WTC11 (cell line): Measurements from ENCODE around the gene CDH1.

Experiments
- SMAD4 ChIP-seq: sonication (generic); formaldehyde crosslinking; IDR thresholded peaks from 2 replicates; pipeline ENCODE4 v1.8.0; 2022; ENCODE audit warnings: mild to moderate bottlenecking, missing genetic modification reagents
- TF ChIP-seq, protein P1 (sequence below): fragments of 200-600 bp; IDR thresholded peaks from 2 replicates; pipeline ENCODE4 v1.8.0; 2022; ENCODE audit warnings: antibody characterized with exemption

DNA sequence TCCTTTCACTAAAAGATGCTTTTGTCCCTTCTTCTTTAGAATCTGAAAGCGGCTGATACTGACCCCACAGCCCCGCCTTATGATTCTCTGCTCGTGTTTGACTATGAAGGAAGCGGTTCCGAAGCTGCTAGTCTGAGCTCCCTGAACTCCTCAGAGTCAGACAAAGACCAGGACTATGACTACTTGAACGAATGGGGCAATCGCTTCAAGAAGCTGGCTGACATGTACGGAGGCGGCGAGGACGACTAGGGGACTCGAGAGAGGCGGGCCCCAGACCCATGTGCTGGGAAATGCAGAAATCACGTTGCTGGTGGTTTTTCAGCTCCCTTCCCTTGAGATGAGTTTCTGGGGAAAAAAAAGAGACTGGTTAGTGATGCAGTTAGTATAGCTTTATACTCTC, 96.2 kb downstream of the CDH1 start:
- TF ChIP-seq, protein P1, sequence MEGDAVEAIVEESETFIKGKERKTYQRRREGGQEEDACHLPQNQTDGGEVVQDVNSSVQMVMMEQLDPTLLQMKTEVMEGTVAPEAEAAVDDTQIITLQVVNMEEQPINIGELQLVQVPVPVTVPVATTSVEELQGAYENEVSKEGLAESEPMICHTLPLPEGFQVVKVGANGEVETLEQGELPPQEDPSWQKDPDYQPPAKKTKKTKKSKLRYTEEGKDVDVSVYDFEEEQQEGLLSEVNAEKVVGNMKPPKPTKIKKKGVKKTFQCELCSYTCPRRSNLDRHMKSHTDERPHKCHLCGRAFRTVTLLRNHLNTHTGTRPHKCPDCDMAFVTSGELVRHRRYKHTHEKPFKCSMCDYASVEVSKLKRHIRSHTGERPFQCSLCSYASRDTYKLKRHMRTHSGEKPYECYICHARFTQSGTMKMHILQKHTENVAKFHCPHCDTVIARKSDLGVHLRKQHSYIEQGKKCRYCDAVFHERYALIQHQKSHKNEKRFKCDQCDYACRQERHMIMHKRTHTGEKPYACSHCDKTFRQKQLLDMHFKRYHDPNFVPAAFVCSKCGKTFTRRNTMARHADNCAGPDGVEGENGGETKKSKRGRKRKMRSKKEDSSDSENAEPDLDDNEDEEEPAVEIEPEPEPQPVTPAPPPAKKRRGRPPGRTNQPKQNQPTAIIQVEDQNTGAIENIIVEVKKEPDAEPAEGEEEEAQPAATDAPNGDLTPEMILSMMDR, result no peak
- TF ChIP-seq SMAD4 (CRISPR knock-in tag), result no peak
